Fibroblast of skin of left biceps (primary cell): ENCODE results near the gene NADK2.
"Not testable (repeated sequence)": the region's sequence is repeated elsewhere in the genome, so short reads cannot be mapped to it uniquely, and the experiment has no call there.

ENCODE experiments used
- DNase-seq, 2 experiments: peaks; one replicate each; pipeline ENCODE4 v3.0.0-alpha.2; 2013; ENCODE audit warnings: low read depth in 2 of 2

Gene NADK2

GRCh38 chr5:36208786-36209185 is 32.9 kb downstream of the NADK2 start:
- no peak for DNase-seq

GRCh38 chr5:36206913-36207312 is 34.8 kb downstream of the NADK2 start:
- no peak for DNase-seq

GRCh38 chr5:36205329-36205728 is 36.4 kb downstream of the NADK2 start:
- no peak for DNase-seq

- DNase-seq = no peak
Measured at GRCh38 chr5:36202521-36202961, 39.2 kb downstream of the NADK2 start.

- no peak for DNase-seq
Measured at GRCh38 chr5:36200513-36200912, 41.2 kb downstream of the NADK2 start.

GRCh38 chr5:36199620-36200019 is 42.1 kb downstream of the NADK2 start:
- DNase-seq = no peak

GRCh38 chr5:36198783-36199182 is 42.9 kb downstream of the NADK2 start:
- DNase-seq = not testable (repeated sequence)

GRCh38 chr5:36198281-36198680 is 43.4 kb downstream of the NADK2 start:
- no peak for DNase-seq

GRCh38 chr5:36193746-36194145 is 48.0 kb downstream of the NADK2 start:
- DNase-seq = no peak

GRCh38 chr5:36184408-36184807 is 57.3 kb downstream of the NADK2 start:
- DNase-seq = not testable (repeated sequence)

- no peak for DNase-seq
Measured at GRCh38 chr5:36181774-36182173, 60.0 kb downstream of the NADK2 start.

- no peak for DNase-seq
Measured at GRCh38 chr5:36180556-36181350, 61.0 kb downstream of the NADK2 start.

GRCh38 chr5:36179950-36180349 is 61.8 kb downstream of the NADK2 start:
- no peak for DNase-seq

GRCh38 chr5:36178524-36178890 is 63.2 kb downstream of the NADK2 start:
- DNase-seq = no peak

- no peak for DNase-seq
Measured at GRCh38 chr5:36177715-36178523, 63.8 kb downstream of the NADK2 start.

- no peak for DNase-seq
Measured at GRCh38 chr5:36177154-36177553, 64.6 kb downstream of the NADK2 start.

- DNase-seq = no peak
Measured at GRCh38 chr5:36175043-36175442, 66.7 kb downstream of the NADK2 start.

GRCh38 chr5:36174119-36174518 is 67.6 kb downstream of the NADK2 start:
- DNase-seq = no peak

GRCh38 chr5:36173426-36173825 is 68.3 kb downstream of the NADK2 start:
- no peak for DNase-seq

- DNase-seq = no peak
Measured at GRCh38 chr5:36172599-36172998, 69.1 kb downstream of the NADK2 start.

GRCh38 chr5:36170832-36171424 is 70.8 kb downstream of the NADK2 start:
- no peak for DNase-seq

GRCh38 chr5:36168737-36169136 is 73.0 kb downstream of the NADK2 start:
- no peak for DNase-seq

- DNase-seq = no peak
Measured at GRCh38 chr5:36164461-36164860, 77.3 kb downstream of the NADK2 start.
